PC-3 (cell line): ENCODE measurements around the gene PTEN. TPM values are rescaled to one million over a fixed set of nuclear protein-coding genes. Genes with fewer than 3 reads are reported as not detected.
A peak's percentile ranks its signal among the peaks of the same experiment; 100 is the strongest.

Experiments used
- ATAC-seq: fragments of 200-7000 bp; cut with Tn5 transposase; 2 replicates; pipeline ENCODE4 v1.9.1; 2020; ENCODE audit warnings: mild to moderate bottlenecking, moderate library complexity
- BruUV-seq: library from RNA; stranded (reverse); fragments of 400-500 nt; replicated peaks from 2 replicates; lab custom pipeline; 2021; lab: Mats Ljungman, UMichigan
- CTCF ChIA-PET: fragments of 300-600 bp; sonication (Branson Sonifier 250); formaldehyde crosslinking; loops from one replicate; lab custom pipeline; 2022; ENCODE audit warnings: antibody characterized with exemption; lab: Charles Lee
- POLR2A ChIA-PET: fragments of 300-600 bp; sonication (Branson Sonifier 250); formaldehyde crosslinking; loops from one replicate; lab custom pipeline; 2022; ENCODE audit warnings: antibody characterized with exemption; ENCODE audit not compliant: unreplicated experiment; lab: Charles Lee
- DNase-seq: peaks from one replicate; pipeline ENCODE4 v3.0.0-alpha.2; 2015
- H2AFZ ChIP-seq: fragments of 300-600 bp; sonication (generic); 2 replicates; pipeline ENCODE4 v1.6.0; 2016; ENCODE audit warnings: antibody characterized with exemption, low read length
- H3F3A ChIP-seq: fragments of 300-600 bp; sonication (generic); one replicate; pipeline ENCODE4 v1.6.0; 2017; ENCODE audit warnings: antibody characterized with exemption, low read length, control low read depth, mild to moderate bottlenecking; ENCODE audit not compliant: unreplicated experiment
- H3K27ac ChIP-seq: fragments of 300-600 bp; sonication (generic); 2 replicates; pipeline ENCODE4 v1.5.1; 2016; ENCODE audit warnings: mild to moderate bottlenecking, low read length
- H3K27me3 ChIP-seq: fragments of 300-600 bp; sonication (generic); 2 replicates; pipeline ENCODE4 v1.6.1; 2016; ENCODE audit warnings: low read length, mixed read lengths
- H3K36me3 ChIP-seq: fragments of 300-600 bp; sonication (generic); 2 replicates; pipeline ENCODE4 v1.6.1; 2016; ENCODE audit warnings: low read depth, mixed run types, low read length, mixed read lengths
- H3K4me1 ChIP-seq: fragments of 300-600 bp; sonication (generic); 2 replicates; pipeline ENCODE4 v1.5.1; 2016; ENCODE audit warnings: low read length; ENCODE audit not compliant: insufficient read depth
- H3K4me2 ChIP-seq: fragments of 300-600 bp; sonication (generic); 2 replicates; pipeline ENCODE4 v1.6.0; 2016; ENCODE audit warnings: low read length
- H3K4me3 ChIP-seq: fragments of 300-600 bp; sonication (generic); 2 replicates; pipeline ENCODE4 v1.5.1; 2016; ENCODE audit warnings: mild to moderate bottlenecking, low read length, mixed read lengths
- H3K79me2 ChIP-seq: fragments of 300-600 bp; sonication (generic); 2 replicates; pipeline ENCODE4 v1.6.1; 2017; ENCODE audit warnings: low read length, mixed read lengths
- H3K9ac ChIP-seq: fragments of 300-600 bp; sonication (generic); 2 replicates; pipeline ENCODE4 v1.6.0; 2016; ENCODE audit warnings: mild to moderate bottlenecking, low read length
- H3K9me2 ChIP-seq: fragments of 300-600 bp; sonication (generic); replicated peaks from 2 replicates; pipeline ENCODE4 v1.6.1; 2016; ENCODE audit warnings: mixed run types, low read length, mixed read lengths
- H3K9me3 ChIP-seq: fragments of 300-600 bp; sonication (generic); 2 replicates; pipeline ENCODE4 v1.6.1; 2016; ENCODE audit warnings: low read length, mixed read lengths
- H4K20me1 ChIP-seq: fragments of 300-600 bp; sonication (generic); 2 replicates; pipeline ENCODE4 v1.6.1; 2016; ENCODE audit warnings: low read length, mixed read lengths
- EZH2 ChIP-seq: fragments of 300-600 bp; sonication (generic); IDR thresholded peaks from one replicate; pipeline ENCODE4 v1.6.1; 2017; ENCODE audit warnings: antibody characterized with exemption, mild to moderate bottlenecking, low read length; ENCODE audit not compliant: unreplicated experiment
- EZH2phosphoT487 ChIP-seq: fragments of 300-600 bp; sonication (generic); IDR thresholded peaks from 2 replicates; pipeline ENCODE4 v1.6.1; 2018; ENCODE audit warnings: mild to moderate bottlenecking, antibody characterized with exemption, low read length, borderline replicate concordance
- intact Hi-C: fragments of 100-400 bp; cut with micrococcal nuclease; formaldehyde crosslinking; loops from 2 replicates; pipeline ENCODE4 v1.9.0; 2023
- total RNA-seq: library from RNA; depleted of rRNA; stranded (reverse); fragments of >200 nt; gene quantifications from 2 replicates; pipeline ENCODE4 v1.2.3, GENCODE V29; 2014
- TF ChIP-seq, protein P1 (sequence below): fragments of 300-600 bp; sonication (generic); conservative IDR thresholded peaks from 2 replicates; pipeline ENCODE4 v1.5.1; 2017; ENCODE audit warnings: antibody characterized with exemption, low read depth, mild to moderate bottlenecking, low read length

PTEN gene
- total RNA-seq, 1 experiment from 2014 or later = 7.8 TPM

DNA sequence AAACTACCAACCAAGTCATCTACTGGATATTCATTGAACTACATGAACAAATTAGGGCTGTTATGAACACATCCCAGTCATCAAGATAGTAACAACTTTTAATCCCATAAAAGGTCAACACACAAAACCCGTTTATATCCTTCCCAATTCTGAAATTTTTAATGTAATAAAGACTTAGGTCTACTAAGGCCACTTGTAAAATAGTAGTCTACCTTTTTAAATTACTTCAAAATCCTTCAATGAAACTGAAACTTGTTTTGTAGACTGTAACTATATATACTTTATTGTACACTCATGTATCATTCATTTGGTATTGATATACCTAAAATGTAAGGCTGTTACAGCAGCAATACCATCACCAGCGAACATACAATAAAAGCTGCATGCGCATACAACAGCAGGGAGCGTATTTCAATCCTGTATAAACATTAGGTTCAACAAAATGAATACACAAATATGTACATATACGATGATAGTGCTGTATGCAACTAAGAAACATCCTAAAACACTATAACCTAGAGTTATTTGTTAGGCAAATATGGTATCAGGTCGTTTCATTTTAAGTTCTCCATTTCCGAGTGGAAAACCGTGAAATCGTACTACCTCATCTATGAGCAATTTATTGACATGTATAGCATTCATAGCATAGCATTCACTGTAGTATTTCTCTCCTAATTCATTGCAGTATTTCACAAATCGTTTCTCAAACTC, 46.4 kb upstream of the PTEN start:
- BruUV-seq = no TSS peak
- intact Hi-C loops = no loop called here
- CTCF ChIA-PET = no interaction called here
- Histone ChIP-seq H4K20me1 (peaks cover 16% of the 10 kb centered on the region), H3K27ac (peak overlapping the region; percentile 82), H3K4me2 (peak overlapping the region; percentile 89), H3K36me3 (peaks cover 6% of the 10 kb centered on the region; the same call in 1 of the 2 replicates), H3K4me1 (peaks cover 26% of the 10 kb centered on the region), H3K9me3 (no peaks in the 10 kb centered on the region), H3F3A (no peaks in the 10 kb centered on the region), H3K9me2 (no peaks in the 10 kb centered on the region), H2AFZ (peak overlapping the region; percentile 93), H3K27me3 (no peaks in the 10 kb centered on the region), H3K9ac (peak overlapping the region; percentile 94), H3K4me3 (peak overlapping the region; percentile 98), H3K79me2 (peaks cover 56% of the 10 kb centered on the region)
- POLR2A ChIA-PET = interaction anchor here (1.2 kb wide), 1 partner anchor 44 kb away, joined by 4 read pairs; no protein-coding TSS in a partner anchor
- DNase-seq = peak; percentile 5
- ATAC-seq = no peak
- TF ChIP-seq, protein P1, sequence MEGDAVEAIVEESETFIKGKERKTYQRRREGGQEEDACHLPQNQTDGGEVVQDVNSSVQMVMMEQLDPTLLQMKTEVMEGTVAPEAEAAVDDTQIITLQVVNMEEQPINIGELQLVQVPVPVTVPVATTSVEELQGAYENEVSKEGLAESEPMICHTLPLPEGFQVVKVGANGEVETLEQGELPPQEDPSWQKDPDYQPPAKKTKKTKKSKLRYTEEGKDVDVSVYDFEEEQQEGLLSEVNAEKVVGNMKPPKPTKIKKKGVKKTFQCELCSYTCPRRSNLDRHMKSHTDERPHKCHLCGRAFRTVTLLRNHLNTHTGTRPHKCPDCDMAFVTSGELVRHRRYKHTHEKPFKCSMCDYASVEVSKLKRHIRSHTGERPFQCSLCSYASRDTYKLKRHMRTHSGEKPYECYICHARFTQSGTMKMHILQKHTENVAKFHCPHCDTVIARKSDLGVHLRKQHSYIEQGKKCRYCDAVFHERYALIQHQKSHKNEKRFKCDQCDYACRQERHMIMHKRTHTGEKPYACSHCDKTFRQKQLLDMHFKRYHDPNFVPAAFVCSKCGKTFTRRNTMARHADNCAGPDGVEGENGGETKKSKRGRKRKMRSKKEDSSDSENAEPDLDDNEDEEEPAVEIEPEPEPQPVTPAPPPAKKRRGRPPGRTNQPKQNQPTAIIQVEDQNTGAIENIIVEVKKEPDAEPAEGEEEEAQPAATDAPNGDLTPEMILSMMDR = 0 out of 2 replicates have a peak, but pooled peaks have one; percentile 14
- TF ChIP-seq EZH2 (no peak), EZH2phosphoT487 (no peak)

DNA sequence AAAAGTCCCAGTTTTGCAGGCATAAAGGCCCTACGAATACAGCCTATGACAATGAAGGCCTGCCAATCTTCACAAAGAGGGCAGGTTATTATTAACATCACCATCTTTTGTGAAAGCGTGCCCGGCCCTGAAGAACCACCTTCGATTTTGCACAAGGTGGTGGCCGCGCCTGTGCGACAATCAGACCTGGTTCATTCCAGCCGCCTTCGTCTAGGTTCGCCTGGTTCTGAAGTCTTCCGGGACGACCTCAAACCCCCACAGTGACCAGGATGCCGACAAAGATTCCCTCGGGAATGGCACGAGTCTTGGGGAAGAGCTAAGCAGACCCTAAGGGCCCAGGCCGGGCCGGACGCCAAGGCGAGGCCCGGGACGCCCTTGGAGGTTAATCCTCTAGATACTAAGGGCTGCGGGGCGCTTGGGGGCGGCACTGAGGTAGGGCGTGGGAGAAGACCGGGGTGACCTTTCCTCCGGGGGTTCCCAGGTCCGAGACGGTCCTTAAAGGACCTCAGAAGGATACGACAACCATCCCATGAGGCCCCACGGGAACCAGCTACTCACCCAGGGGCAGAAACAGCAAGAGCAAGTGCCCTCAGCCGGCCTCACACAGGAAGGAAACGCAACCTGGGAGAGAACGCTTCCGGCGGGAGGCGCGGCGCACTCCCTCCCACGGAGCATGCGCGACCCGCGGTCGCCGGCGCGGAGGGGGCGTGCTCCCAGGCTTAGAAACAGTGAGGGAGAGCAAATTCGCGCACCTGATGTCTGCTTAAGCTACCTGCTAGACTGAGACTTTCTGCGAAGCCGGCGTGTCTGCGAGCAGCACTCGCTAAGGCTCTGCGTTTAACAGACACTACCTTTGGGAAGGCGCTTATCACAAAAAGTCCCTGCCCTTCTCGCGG, 45.6 kb upstream of the PTEN start, which contains the start of gene ATAD1:
Gene ATAD1, minus strand, starts transcription at position 618 of the 896 bp plus-strand sequence. CDS start 3,627 bp downstream, outside the sequence.
- ChIA-PET POLR2A (interaction anchor here (0.6 to 1.2 kb wide), 4 partner anchors 23 to 44 kb away, joined by 3 to 5 read pairs (median 4); no protein-coding TSS in a partner anchor), CTCF (interaction anchor here (1.1 to 1.2 kb wide), 2 partner anchors 34 to 41 kb away, joined by 3 to 5 read pairs; no protein-coding TSS in a partner anchor)
- no peaks in the 10 kb centered on the region for H3K9me3 ChIP-seq
- peak within 1 kb of the TSS; percentile 94 for H3K9ac ChIP-seq
- H3K9me2 ChIP-seq = no peaks in the 10 kb centered on the region
- ATAC-seq (peak; percentile 90), DNase-seq (peak; percentile 86)
- H4K20me1 ChIP-seq = peaks cover 16% of the 10 kb centered on the region
- peaks cover 6% of the 10 kb centered on the region; the same call in 1 of the 2 replicates for H3K36me3 ChIP-seq
- TF ChIP-seq, protein P1 = 0 out of 2 replicates have a peak, but pooled peaks have one; percentile 21
- no peak for TF ChIP-seq EZH2phosphoT487
- peaks cover 26% of the 10 kb centered on the region for H3K4me1 ChIP-seq
- BruUV-seq = TSS peak; percentile 63
- no peaks in the 10 kb centered on the region for H3F3A ChIP-seq
- peak within 1 kb of the TSS; percentile 82 for H3K27ac ChIP-seq
- H3K79me2 ChIP-seq = peaks cover 51% of the 10 kb centered on the region
- H2AFZ ChIP-seq = peak within 1 kb of the TSS; percentile 93
- peak within 1 kb of the TSS; percentile 98 for H3K4me3 ChIP-seq
- H3K4me2 ChIP-seq = peak within 1 kb of the TSS; percentile 89
- no peaks in the 10 kb centered on the region for H3K27me3 ChIP-seq
- intact Hi-C loops = loop anchor here (1.0 to 2.0 kb wide), 2 partner anchors 25 to 44 kb away; no protein-coding TSS in a partner anchor
